Measurements from ENCODE around the gene VSIG1.
A peak's percentile ranks its signal among the peaks of the same experiment; 100 is the strongest.

Gene VSIG1

GRCh38 chrX:108064001-108064400 is 19.1 kb downstream of the VSIG1 start:
- no peak for DNase-seq (ENCODE audit: extremely low read depth in 1 of 2, low read depth in 1 of 2)

GRCh38 chrX:108064613-108065012 is 19.7 kb downstream of the VSIG1 start:
- no peak for DNase-seq (ENCODE audit: extremely low read depth in 1 of 2, low read depth in 1 of 2)

GRCh38 chrX:108068121-108068520 is 23.3 kb downstream of the VSIG1 start:
- no peak for DNase-seq (ENCODE audit: extremely low read depth in 1 of 2, low read depth in 1 of 2)

GRCh38 chrX:108070891-108071290 is 26.0 kb downstream of the VSIG1 start:
- no peak for DNase-seq (ENCODE audit: extremely low read depth in 1 of 2, low read depth in 1 of 2)

GRCh38 chrX:108071578-108071977 is 26.7 kb downstream of the VSIG1 start:
- DNase-seq (ENCODE audit: extremely low read depth in 1 of 2, low read depth in 1 of 2) = no peak

- DNase-seq (ENCODE audit: extremely low read depth in 1 of 2, low read depth in 1 of 2) = no peak
Measured at GRCh38 chrX:108072746-108073145, 27.9 kb downstream of the VSIG1 start.

- DNase-seq (ENCODE audit: extremely low read depth in 1 of 2, low read depth in 1 of 2) = no peak
Measured at GRCh38 chrX:108081110-108081509, 36.2 kb downstream of the VSIG1 start.

GRCh38 chrX:108087792-108088191 is 42.9 kb downstream of the VSIG1 start:
- DNase-seq (ENCODE audit: extremely low read depth in 1 of 2, low read depth in 1 of 2) = no peak

- DNase-seq (ENCODE audit: extremely low read depth in 1 of 2, low read depth in 1 of 2) = no peak
Measured at GRCh38 chrX:108088511-108088910, 43.6 kb downstream of the VSIG1 start.

GRCh38 chrX:108090491-108091263 is 45.8 kb downstream of the VSIG1 start:
- no peak for DNase-seq (ENCODE audit: extremely low read depth in 1 of 2, low read depth in 1 of 2)

- DNase-seq (ENCODE audit: extremely low read depth in 1 of 2, low read depth in 1 of 2) = peak; percentile 70 to 71
Measured at GRCh38 chrX:108091264-108091877, 46.5 kb downstream of the VSIG1 start, which contains the start of the genes ATG4A and PSMD10. ATG4A (plus strand) TSS chrX:108091778; CDS start chrX:108091827, 49 bp downstream. PSMD10 (minus strand) TSS chrX:108091542; CDS start chrX:108091520, 22 bp downstream.

GRCh38 chrX:108091878-108092291 is 47.0 kb downstream of the VSIG1 start:
- no peak for DNase-seq (ENCODE audit: extremely low read depth in 1 of 2, low read depth in 1 of 2)

GRCh38 chrX:108097380-108097779 is 52.5 kb downstream of the VSIG1 start:
- DNase-seq (ENCODE audit: extremely low read depth in 1 of 2, low read depth in 1 of 2) = no peak

- no peak for DNase-seq (ENCODE audit: extremely low read depth in 1 of 2, low read depth in 1 of 2)
Measured at GRCh38 chrX:108105473-108105872, 60.6 kb downstream of the VSIG1 start.

- no peak for DNase-seq (ENCODE audit: extremely low read depth in 1 of 2, low read depth in 1 of 2)
Measured at GRCh38 chrX:108114541-108114940, 69.7 kb downstream of the VSIG1 start.

- DNase-seq (ENCODE audit: extremely low read depth in 1 of 2, low read depth in 1 of 2) = no peak
Measured at GRCh38 chrX:108117988-108118387, 73.1 kb downstream of the VSIG1 start.

GRCh38 chrX:108121291-108121690 is 76.4 kb downstream of the VSIG1 start:
- no peak for DNase-seq (ENCODE audit: extremely low read depth in 1 of 2, low read depth in 1 of 2)

- no peak for DNase-seq (ENCODE audit: extremely low read depth in 1 of 2, low read depth in 1 of 2)
Measured at GRCh38 chrX:108122748-108123147, 77.9 kb downstream of the VSIG1 start.

- no peak for DNase-seq (ENCODE audit: extremely low read depth in 1 of 2, low read depth in 1 of 2)
Measured at GRCh38 chrX:108123591-108124366, 78.9 kb downstream of the VSIG1 start.

GRCh38 chrX:108126661-108127060 is 81.8 kb downstream of the VSIG1 start:
- DNase-seq (ENCODE audit: extremely low read depth in 1 of 2, low read depth in 1 of 2) = no peak

GRCh38 chrX:108127152-108127551 is 82.3 kb downstream of the VSIG1 start:
- DNase-seq (ENCODE audit: extremely low read depth in 1 of 2, low read depth in 1 of 2) = no peak

Data from activated CD8-positive, alpha-beta memory T cell treated with anti-CD3 and anti-CD28 coated beads for 1 hour (primary cell).